ENCODE data around the gene AKT3. TPM values are rescaled to one million over a fixed set of nuclear protein-coding genes. Genes with fewer than 3 reads are reported as not detected.

AKT3 gene
- total and polyA plus RNA-seq, 2 experiments from 2014 or later = 4.5 to 18.5 TPM

DNA sequence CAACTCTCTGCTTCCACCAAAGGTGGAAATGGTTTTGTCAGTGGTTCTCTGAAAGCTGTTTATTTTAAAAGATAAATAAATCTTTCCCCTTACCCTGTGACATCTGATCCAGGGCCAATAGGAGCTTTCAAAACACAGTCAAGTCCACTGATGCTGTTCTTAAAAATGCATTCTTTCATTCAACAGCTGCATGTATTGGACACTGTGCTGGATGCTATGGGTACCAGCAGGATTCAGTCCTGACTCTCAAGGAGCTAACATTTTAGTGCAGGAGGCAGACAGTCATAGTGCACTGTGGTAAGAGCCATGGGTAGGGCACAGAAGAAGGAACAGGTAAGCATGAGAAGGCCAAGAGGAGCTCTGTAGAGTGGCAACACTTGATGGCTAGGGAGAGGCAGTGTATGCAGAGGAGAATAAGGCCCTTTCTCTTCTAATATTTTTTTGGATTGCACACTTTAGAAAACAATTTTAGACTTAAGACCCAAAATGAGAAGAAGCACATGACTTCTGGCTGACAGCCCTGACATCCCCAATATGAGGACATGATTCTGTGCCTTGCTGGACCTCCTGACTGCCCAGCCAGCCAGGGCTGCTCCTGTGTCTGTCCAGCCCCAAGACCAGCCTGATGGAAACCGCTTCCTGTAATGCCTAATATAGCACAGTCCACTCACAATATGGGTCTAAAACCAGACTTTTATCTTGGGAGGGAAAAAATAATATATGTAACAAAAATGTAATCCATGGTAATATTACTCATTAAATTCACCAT, 386.9 kb downstream of the AKT3 start (continued):
- TF ChIP-seq, protein P1, sequence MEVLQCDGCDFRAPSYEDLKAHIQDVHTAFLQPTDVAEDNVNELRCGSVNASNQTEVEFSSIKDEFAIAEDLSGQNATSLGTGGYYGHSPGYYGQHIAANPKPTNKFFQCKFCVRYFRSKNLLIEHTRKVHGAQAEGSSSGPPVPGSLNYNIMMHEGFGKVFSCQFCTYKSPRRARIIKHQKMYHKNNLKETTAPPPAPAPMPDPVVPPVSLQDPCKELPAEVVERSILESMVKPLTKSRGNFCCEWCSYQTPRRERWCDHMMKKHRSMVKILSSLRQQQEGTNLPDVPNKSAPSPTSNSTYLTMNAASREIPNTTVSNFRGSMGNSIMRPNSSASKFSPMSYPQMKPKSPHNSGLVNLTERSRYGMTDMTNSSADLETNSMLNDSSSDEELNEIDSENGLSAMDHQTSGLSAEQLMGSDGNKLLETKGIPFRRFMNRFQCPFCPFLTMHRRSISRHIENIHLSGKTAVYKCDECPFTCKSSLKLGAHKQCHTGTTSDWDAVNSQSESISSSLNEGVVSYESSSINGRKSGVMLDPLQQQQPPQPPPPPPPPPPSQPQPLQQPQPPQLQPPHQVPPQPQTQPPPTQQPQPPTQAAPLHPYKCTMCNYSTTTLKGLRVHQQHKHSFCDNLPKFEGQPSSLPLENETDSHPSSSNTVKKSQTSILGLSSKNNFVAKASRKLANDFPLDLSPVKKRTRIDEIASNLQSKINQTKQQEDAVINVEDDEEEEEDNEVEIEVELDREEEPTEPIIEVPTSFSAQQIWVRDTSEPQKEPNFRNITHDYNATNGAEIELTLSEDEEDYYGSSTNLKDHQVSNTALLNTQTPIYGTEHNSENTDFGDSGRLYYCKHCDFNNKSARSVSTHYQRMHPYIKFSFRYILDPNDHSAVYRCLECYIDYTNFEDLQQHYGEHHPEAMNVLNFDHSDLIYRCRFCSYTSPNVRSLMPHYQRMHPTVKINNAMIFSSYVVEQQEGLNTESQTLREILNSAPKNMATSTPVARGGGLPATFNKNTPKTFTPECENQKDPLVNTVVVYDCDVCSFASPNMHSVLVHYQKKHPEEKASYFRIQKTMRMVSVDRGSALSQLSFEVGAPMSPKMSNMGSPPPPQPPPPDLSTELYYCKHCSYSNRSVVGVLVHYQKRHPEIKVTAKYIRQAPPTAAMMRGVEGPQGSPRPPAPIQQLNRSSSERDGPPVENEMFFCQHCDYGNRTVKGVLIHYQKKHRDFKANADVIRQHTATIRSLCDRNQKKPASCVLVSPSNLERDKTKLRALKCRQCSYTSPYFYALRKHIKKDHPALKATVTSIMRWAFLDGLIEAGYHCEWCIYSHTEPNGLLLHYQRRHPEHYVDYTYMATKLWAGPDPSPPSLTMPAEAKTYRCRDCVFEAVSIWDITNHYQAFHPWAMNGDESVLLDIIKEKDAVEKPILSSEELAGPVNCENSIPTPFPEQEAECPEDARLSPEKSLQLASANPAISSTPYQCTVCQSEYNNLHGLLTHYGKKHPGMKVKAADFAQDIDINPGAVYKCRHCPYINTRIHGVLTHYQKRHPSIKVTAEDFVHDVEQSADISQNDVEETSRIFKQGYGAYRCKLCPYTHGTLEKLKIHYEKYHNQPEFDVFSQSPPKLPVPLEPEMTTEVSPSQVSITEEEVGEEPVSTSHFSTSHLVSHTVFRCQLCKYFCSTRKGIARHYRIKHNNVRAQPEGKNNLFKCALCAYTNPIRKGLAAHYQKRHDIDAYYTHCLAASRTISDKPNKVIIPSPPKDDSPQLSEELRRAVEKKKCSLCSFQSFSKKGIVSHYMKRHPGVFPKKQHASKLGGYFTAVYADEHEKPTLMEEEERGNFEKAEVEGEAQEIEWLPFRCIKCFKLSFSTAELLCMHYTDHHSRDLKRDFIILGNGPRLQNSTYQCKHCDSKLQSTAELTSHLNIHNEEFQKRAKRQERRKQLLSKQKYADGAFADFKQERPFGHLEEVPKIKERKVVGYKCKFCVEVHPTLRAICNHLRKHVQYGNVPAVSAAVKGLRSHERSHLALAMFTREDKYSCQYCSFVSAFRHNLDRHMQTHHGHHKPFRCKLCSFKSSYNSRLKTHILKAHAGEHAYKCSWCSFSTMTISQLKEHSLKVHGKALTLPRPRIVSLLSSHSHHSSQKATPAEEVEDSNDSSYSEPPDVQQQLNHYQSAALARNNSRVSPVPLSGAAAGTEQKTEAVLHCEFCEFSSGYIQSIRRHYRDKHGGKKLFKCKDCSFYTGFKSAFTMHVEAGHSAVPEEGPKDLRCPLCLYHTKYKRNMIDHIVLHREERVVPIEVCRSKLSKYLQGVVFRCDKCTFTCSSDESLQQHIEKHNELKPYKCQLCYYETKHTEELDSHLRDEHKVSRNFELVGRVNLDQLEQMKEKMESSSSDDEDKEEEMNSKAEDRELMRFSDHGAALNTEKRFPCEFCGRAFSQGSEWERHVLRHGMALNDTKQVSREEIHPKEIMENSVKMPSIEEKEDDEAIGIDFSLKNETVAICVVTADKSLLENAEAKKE (CRISPR knock-in tag; IDR thresholded peaks at IDR 0.05) = no peak

DNA sequence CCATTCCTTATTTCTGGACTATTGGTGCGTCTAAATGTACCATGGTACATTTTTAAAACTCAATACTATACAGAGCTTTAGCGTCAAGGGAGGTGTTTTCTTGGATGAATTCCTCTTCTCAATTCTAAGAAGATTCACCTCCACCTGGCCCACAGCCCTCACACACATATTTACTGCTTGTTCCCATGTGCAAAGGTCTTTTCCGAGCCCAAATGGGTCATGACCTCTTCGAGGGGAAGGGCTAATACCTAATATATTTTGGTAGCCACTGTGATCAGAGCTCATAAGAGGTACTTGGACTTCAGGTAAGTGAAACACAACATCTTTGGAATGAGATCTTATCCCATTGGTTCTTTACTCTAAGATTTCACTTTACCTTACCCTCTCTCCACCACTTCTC, 388.3 kb downstream of the AKT3 start:
- H3K4me1 ChIP-seq (ENCODE audit: insufficient read depth) = no peaks in the 10 kb centered on the region
- H3K36me3 ChIP-seq (ENCODE audit: insufficient read depth) = no peaks in the 10 kb centered on the region
- H3K9me2 ChIP-seq (ENCODE audit: insufficient read depth) = no peaks in the 10 kb centered on the region
- no peak overlapping the region for H3K4me3 ChIP-seq
- peaks cover 4% of the 10 kb centered on the region for H3K27me3 Mint-ChIP-seq (ENCODE audit: insufficient read depth, low read depth, poor library complexity)
- no peak overlapping the region for H3K27ac Mint-ChIP-seq
- no peaks in the 10 kb centered on the region for H3K27me3 ChIP-seq (ENCODE audit: insufficient read depth)
- H3K4me1 Mint-ChIP-seq = no peaks in the 10 kb centered on the region
- no peak overlapping the region for H3K4me3 Mint-ChIP-seq
- H3K4me2 ChIP-seq = no peak overlapping the region
- no peaks in the 10 kb centered on the region for H3K79me2 ChIP-seq (replicated peaks; ENCODE audit: insufficient read depth)
- no peaks in the 10 kb centered on the region for H3K36me3 Mint-ChIP-seq (ENCODE audit: low read depth)
- no peaks in the 10 kb centered on the region for H3K9me3 Mint-ChIP-seq
- H3F3A ChIP-seq (replicated peaks; ENCODE audit: low read depth) = no peaks in the 10 kb centered on the region
- no peak overlapping the region for H3K27ac ChIP-seq (ENCODE audit: low read depth)
- no peaks in the 10 kb centered on the region for H4K20me1 ChIP-seq (replicated peaks; ENCODE audit: insufficient read depth)
- H2AFZ ChIP-seq = no peak overlapping the region
- no peak for DNase-seq (ENCODE audit: low spot score)
- no peak for ATAC-seq
- TF ChIP-seq NANOG (IDR thresholded peaks at IDR 0.05; ENCODE audit: borderline replicate concordance) (no peak), EZH2 (IDR thresholded peaks at IDR 0.05; ENCODE audit: low read depth, unreplicated experiment) (no peak), ZNF114 (CRISPR knock-in tag; IDR thresholded peaks at IDR 0.05) (no peak), POLR2AphosphoS5 (IDR thresholded peaks at IDR 0.05; ENCODE audit: low read depth) (no peak), CTCF (conservative IDR thresholded peaks at IDR 0.05; ENCODE audit: low read depth in 2 of 2) (no peak), EZH2phosphoT487 (IDR thresholded peaks at IDR 0.05; ENCODE audit: unreplicated experiment) (no peak), REST (IDR thresholded peaks at IDR 0.05; ENCODE audit: unreplicated experiment) (no peak), STAT1 (IDR thresholded peaks at IDR 0.05; ENCODE audit: unreplicated experiment) (no peak)
- TF ChIP-seq, protein P2, sequence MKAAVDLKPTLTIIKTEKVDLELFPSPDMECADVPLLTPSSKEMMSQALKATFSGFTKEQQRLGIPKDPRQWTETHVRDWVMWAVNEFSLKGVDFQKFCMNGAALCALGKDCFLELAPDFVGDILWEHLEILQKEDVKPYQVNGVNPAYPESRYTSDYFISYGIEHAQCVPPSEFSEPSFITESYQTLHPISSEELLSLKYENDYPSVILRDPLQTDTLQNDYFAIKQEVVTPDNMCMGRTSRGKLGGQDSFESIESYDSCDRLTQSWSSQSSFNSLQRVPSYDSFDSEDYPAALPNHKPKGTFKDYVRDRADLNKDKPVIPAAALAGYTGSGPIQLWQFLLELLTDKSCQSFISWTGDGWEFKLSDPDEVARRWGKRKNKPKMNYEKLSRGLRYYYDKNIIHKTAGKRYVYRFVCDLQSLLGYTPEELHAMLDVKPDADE (IDR thresholded peaks at IDR 0.05) = no peak

All from GM23338 (cell line).